Activated T-helper 2 cell treated with anti-CD3 and anti-CD28 coated beads, Interferon-gamma antibody, Interleukin-2, Interleukin-4, amounts not matched to agents 10 μg/mL and 5 μg/mL and 100 μg/mL, durations not matched to agents 14 hours and 24 hours and 36 hours (primary cell): Measurements from ENCODE around the gene ZDHHC1. TPM values are rescaled to one million over a fixed set of nuclear protein-coding genes. Genes with fewer than 3 reads are reported as not detected.
"Not testable (repeated sequence)": the region's sequence is repeated elsewhere in the genome, so short reads cannot be mapped to it uniquely, and the experiment has no call there.

ENCODE experiments used
- DNase-seq: peaks from one replicate; pipeline ENCODE4 v3.0.0; 2021; ENCODE audit warnings: low spot score
- H3K27ac Mint-ChIP-seq: one replicate; pipeline ENCODE4 v1.8.0; 2021; ENCODE audit warnings: mixed read lengths
- H3K27me3 Mint-ChIP-seq: one replicate; pipeline ENCODE4 v1.8.0; 2021; ENCODE audit warnings: low read depth, mixed read lengths
- H3K36me3 Mint-ChIP-seq: one replicate; pipeline ENCODE4 v1.8.0; 2021; ENCODE audit warnings: low read depth, mixed read lengths
- H3K4me1 Mint-ChIP-seq: one replicate; pipeline ENCODE4 v1.8.0; 2021; ENCODE audit warnings: low read depth, mixed read lengths
- H3K4me3 Mint-ChIP-seq: one replicate; pipeline ENCODE4 v1.8.0; 2021; ENCODE audit warnings: low read depth, mild to moderate bottlenecking, moderate library complexity, mixed read lengths
- H3K9me3 Mint-ChIP-seq: one replicate; pipeline ENCODE4 v1.8.0; 2021; ENCODE audit warnings: mixed read lengths
- intact Hi-C: fragments of 100-400 bp; cut with micrococcal nuclease; formaldehyde crosslinking; loops from one replicate; pipeline ENCODE4 v1.15.1; 2023
- total RNA-seq: library from RNA; stranded (reverse); gene quantifications from 2 replicates; pipeline ENCODE4 v1.2.3, GENCODE V29; 2022

ZDHHC1 gene
- total RNA-seq, 1 donor from 2014 or later = 1.4 TPM

DNA sequence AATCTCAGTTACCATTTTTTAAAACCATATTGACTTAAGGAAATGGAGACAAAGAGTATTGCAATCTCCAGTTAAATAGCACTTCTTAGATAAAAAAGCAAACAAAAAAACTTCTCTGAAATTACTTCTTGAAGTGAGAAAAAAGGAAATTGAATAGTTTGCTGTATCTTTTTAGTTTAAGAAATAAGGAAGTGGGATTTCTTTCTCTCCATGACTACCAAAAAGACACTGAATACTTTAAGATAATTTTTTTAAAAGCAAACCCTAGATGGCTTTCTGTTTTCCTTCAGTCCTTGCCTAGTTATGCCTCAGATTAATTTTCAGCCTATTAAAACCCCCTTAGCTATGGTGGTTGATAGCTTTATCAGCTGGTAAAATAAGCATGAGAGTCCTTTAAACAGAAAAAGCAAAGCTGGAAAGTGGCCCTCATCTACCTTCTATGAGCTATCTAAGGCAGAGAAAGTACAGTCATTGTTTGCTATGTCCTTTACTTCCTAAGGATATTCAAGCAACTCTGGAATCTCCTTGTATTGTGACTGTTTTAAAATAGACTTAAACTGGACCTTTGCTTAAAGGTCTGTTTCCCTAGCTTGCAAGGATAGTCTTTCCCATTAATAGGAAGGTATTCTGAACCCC is 51.6 kb downstream of the ZDHHC1 start:
- H3K9me3 Mint-ChIP-seq = no peaks in the 10 kb centered on the region
- no peak overlapping the region for H3K4me3 Mint-ChIP-seq
- H3K36me3 Mint-ChIP-seq = no peaks in the 10 kb centered on the region
- no peak for DNase-seq
- intact Hi-C loops = no loop called here
- H3K27ac Mint-ChIP-seq = no peak overlapping the region
- H3K4me1 Mint-ChIP-seq = peaks cover 5% of the 10 kb centered on the region
- peaks cover 22% of the 10 kb centered on the region for H3K27me3 Mint-ChIP-seq

DNA sequence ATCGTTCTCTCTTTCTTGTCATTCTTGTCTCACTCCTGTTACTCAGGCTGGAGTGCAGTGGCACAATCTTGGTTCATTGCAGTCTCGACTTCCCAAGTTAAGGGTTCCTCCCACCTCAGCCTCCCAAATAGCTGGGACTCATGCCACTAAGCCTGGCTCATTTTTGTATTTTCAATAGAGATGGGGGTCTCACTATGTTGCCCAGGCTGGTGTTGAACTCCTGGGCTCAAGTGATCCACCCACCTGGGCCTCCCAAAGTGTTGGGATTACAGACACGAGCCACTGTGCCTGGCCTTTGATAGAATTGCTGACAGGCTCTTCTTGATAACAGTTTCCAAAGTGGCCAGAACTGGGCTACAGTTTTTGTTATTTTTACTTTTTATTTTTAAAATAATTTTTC is 55.2 kb downstream of the ZDHHC1 start:
- Mint-ChIP-seq H3K4me1 (peaks cover 12% of the 10 kb centered on the region), H3K27me3 (peaks cover 23% of the 10 kb centered on the region), H3K36me3 (no peaks in the 10 kb centered on the region), H3K9me3 (no peaks in the 10 kb centered on the region), H3K4me3 (no peak overlapping the region), H3K27ac (no peak overlapping the region)
- intact Hi-C loops = no loop called here
- DNase-seq = no peak

DNA sequence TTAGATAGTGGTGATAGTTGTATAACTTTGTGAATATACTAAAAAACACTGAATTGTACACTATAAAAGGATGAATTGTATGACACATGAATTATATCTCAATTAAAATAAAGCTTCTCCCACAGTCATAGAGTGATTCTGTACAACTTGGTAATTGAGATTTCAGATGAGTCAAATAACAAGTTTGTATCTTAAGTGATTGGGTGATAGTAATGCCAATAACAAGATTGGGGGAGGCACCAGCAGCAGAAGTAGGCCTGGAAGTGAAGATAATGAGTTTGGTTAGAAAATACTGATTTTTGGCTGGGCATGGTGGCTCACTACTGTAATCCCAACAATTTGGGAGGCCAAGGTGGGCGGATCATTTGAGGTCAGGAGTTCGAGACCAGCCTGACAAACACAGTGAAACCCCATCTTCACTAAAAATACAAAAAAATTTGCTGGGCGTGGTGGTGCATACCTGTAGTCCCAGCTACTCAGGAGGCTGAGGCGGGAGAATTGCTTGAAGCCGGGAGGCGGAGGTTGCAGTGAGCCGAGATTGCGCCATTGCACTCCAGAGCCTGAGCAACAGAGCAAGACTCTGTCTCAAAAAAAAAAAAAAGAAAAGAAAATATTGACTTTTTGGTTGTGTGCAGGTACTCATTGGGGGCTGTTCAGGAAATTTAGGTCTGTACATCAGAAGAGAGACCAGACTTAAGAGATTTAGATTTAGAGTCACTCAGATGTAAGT is 56.6 kb downstream of the ZDHHC1 start:
- H3K27ac Mint-ChIP-seq = not testable (repeated sequence)

DNA sequence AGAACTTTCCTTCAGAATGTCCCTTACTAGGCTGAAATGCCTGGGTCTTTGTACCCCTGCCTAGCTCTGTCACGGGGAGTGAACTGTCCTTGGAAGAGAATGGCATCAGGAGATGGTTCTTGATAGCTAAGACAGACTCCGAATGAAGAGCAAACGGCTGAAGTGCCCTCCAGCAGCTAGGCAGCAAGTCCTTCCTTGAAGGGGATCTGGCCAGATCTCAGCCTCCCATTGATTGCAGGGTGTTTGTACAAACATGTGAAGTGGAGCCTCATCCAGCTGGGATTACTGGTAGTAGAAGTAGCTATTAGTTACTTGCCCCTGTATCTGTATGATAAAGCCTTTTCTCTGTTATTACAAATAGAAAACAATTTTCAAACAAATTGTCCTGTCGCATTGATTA is 58.7 kb downstream of the ZDHHC1 start:
- intact Hi-C loops = no loop called here
- no peak for DNase-seq
- Mint-ChIP-seq H3K9me3 (no peaks in the 10 kb centered on the region), H3K4me1 (peaks cover 7% of the 10 kb centered on the region), H3K27ac (no peak overlapping the region), H3K4me3 (no peak overlapping the region), H3K36me3 (no peaks in the 10 kb centered on the region), H3K27me3 (peaks cover 21% of the 10 kb centered on the region)

More for the DNA sequence above, 56.6 kb downstream of the ZDHHC1 start:
- H3K36me3 Mint-ChIP-seq, H3K9me3 Mint-ChIP-seq, intact Hi-C loops, H3K4me3 Mint-ChIP-seq, DNase-seq, H3K4me1 Mint-ChIP-seq: not testable (repeated sequence)
- H3K27me3 Mint-ChIP-seq = peaks cover 23% of the 10 kb centered on the region

DNA sequence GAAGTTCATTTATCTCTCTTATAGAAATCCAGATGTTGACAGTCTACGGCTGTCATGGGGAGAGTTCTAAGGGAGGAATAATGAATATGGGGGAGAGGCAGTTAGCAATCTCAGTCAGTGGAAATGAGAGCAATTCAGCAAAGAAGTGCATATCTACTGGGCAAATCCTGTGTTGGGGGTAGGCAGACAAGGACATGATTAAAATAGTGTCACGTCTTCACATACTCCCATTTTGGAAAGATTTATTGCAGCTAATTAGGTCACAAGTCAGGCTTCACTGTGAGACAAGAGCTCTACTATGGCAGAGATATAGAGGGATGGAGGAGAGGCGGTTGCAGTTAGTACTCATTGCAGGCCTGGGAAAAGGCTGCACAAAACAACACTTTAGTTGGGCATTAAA is 59.9 kb downstream of the ZDHHC1 start:
- H3K4me1 Mint-ChIP-seq = peaks cover 7% of the 10 kb centered on the region
- intact Hi-C loops = no loop called here
- H3K9me3 Mint-ChIP-seq = no peaks in the 10 kb centered on the region
- H3K36me3 Mint-ChIP-seq = no peaks in the 10 kb centered on the region
- H3K27me3 Mint-ChIP-seq = peaks cover 21% of the 10 kb centered on the region
- no peak overlapping the region for H3K27ac Mint-ChIP-seq
- DNase-seq = no peak
- no peak overlapping the region for H3K4me3 Mint-ChIP-seq

DNA sequence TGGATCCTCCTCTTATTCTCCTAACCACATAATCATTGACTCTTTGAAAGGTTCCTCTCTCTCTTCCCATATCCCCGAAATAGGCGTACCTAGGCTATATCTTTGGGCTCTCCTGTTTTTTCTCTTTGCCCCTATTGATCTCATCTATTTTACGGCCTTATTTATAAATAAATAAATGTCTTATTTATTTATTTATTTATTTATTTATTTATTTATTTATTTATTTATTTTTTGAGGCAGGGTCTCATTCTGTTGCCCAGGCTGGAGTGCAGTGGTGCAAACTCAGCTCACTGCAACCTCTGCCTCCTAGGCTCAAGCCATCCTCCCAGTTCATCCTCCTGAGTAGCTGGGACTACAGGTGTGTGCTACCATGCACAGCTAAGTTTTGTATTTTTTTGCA is 63.8 kb downstream of the ZDHHC1 start:
- H3K36me3 Mint-ChIP-seq, H3K9me3 Mint-ChIP-seq, H3K4me1 Mint-ChIP-seq, H3K27ac Mint-ChIP-seq, intact Hi-C loops, DNase-seq, H3K4me3 Mint-ChIP-seq: not testable (repeated sequence)
- H3K27me3 Mint-ChIP-seq = peaks cover 23% of the 10 kb centered on the region

DNA sequence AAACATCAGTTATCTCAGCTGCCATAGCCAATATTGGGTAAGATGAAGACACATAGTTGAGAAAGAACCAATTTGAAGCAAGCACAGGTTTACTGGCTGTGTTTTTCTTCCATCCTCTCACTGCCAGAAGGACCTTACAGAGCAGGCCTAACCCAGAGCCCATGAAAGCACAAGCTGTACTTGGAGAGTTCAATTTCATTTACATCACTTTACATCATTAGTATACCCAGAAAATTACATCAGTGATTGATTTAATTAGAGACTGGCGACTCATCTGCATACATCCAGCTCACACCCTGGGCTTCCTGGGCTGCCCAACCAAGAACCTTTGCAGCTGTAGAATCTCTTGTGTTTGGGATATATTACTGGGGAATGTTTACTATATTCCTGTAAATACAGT is 66.0 kb downstream of the ZDHHC1 start:
- intact Hi-C loops = no loop called here
- peaks cover 26% of the 10 kb centered on the region for H3K27me3 Mint-ChIP-seq
- no peaks in the 10 kb centered on the region for H3K9me3 Mint-ChIP-seq
- H3K4me3 Mint-ChIP-seq = no peak overlapping the region
- H3K27ac Mint-ChIP-seq = no peak overlapping the region
- DNase-seq = no peak
- no peaks in the 10 kb centered on the region for H3K36me3 Mint-ChIP-seq
- no peaks in the 10 kb centered on the region for H3K4me1 Mint-ChIP-seq

DNA sequence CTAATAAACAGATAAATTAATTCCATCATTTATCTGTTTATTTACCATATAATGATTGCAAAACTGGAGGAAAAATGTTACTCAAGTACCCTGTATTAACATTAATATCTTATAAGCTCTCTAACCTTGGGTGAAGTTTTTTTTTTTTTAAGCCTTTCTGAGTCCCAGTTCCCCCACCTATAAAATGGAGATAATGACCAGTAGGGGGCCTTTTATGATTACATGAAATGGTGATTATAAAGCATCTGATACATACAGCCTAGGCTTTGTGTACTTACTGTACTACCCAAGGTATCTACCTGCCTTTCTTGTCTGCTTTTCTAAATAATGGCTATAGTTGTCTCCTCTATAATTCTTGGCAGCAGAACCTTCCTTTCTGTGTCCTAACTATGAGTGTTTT is 67.1 kb downstream of the ZDHHC1 start:
- intact Hi-C loops = loop anchor here (5.0 kb wide), 1 partner anchor 53 kb away; no protein-coding TSS in a partner anchor
- H3K4me1 Mint-ChIP-seq = no peaks in the 10 kb centered on the region
- H3K4me3 Mint-ChIP-seq = no peak overlapping the region
- no peaks in the 10 kb centered on the region for H3K36me3 Mint-ChIP-seq
- H3K9me3 Mint-ChIP-seq = no peaks in the 10 kb centered on the region
- DNase-seq = no peak
- H3K27ac Mint-ChIP-seq = no peak overlapping the region
- peaks cover 24% of the 10 kb centered on the region for H3K27me3 Mint-ChIP-seq

DNA sequence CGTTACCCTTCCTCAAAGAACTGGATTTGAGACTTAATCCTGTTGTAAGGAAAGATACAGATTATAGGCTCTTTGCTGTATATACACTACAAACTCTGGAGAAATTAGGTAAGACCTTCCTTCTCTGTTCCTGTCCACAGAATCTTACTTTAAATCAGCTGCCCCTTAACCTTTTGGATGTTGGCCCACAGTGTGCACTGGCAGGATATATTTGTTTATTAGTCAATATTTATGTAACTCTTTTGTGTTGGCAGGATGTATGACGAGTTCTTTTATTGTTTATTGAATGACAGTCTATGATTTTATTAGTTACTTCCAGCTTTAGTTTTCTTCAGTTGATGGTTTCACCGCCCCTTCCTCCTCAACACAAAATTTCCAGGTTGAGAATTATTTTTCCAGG is 69.9 kb downstream of the ZDHHC1 start:
- Mint-ChIP-seq H3K4me1 (no peaks in the 10 kb centered on the region), H3K27ac (no peak overlapping the region), H3K4me3 (no peak overlapping the region), H3K27me3 (peaks cover 20% of the 10 kb centered on the region), H3K36me3 (no peaks in the 10 kb centered on the region), H3K9me3 (no peaks in the 10 kb centered on the region)
- intact Hi-C loops = loop anchor here (5.0 kb wide), 1 partner anchor 56 kb away; no protein-coding TSS in a partner anchor
- no peak for DNase-seq

DNA sequence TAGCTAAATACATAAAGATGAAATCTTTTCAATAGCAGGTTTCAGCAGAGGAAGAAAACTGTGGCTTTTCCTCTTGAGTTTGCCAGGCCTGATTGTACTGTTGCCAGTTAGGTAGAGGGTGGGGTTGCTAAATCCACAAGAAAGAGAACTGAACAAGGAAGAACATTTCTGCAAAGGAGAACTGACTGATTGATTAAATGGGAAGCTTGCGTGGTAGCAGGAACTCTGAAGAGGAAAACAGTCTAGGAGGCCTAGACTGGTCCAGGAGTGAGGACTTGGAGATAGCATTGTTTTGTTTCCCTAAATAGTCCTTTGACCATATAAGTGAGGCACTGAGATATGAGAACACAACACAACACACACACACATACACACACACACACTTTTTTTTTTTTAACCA is 70.9 kb downstream of the ZDHHC1 start:
- no peak for DNase-seq
- Mint-ChIP-seq H3K9me3 (no peaks in the 10 kb centered on the region), H3K4me1 (no peaks in the 10 kb centered on the region), H3K27ac (no peak overlapping the region), H3K36me3 (no peaks in the 10 kb centered on the region), H3K4me3 (no peak overlapping the region), H3K27me3 (peaks cover 20% of the 10 kb centered on the region)
- intact Hi-C loops = loop anchor here (5.0 kb wide), 1 partner anchor 57 kb away; no protein-coding TSS in a partner anchor

Other genes with a start within 250 kb of the ZDHHC1 start
- 27.3 and 30.1 TPM in 2 replicates for gene NOL3, start 245.9 kb downstream of the ZDHHC1 start, total RNA-seq
- gene MATCAP1, start 232.5 kb downstream of the ZDHHC1 start, total RNA-seq = 57.1 and 59.5 TPM in 2 replicates
- gene EXOC3L1, start 226.3 kb downstream of the ZDHHC1 start, total RNA-seq = 0.14 TPM in 1 of 2 replicates, not detected in the other
- gene E2F4, start 224.3 kb downstream of the ZDHHC1 start, total RNA-seq = 132 and 139 TPM in 2 replicates
- 6.8 and 7.1 TPM in 2 replicates for gene ELMO3, start 217.3 kb downstream of the ZDHHC1 start, total RNA-seq
- 53.8 and 55.4 TPM in 2 replicates for gene TMEM208, start 189.3 kb downstream of the ZDHHC1 start, total RNA-seq
- 134 and 141 TPM in 2 replicates for gene FHOD1, start 169.0 kb downstream of the ZDHHC1 start, total RNA-seq
- 5.1 and 6.4 TPM in 2 replicates for gene SLC9A5, start 167.5 kb downstream of the ZDHHC1 start, total RNA-seq
- gene PLEKHG4, start 136.9 kb downstream of the ZDHHC1 start, total RNA-seq = 30.4 and 33.4 TPM in 2 replicates
- 0.87 and 1.2 TPM in 2 replicates for gene KCTD19, start 89.7 kb downstream of the ZDHHC1 start, total RNA-seq
- 0.60 and 0.89 TPM in 2 replicates for gene LRRC36, start 89.7 kb downstream of the ZDHHC1 start, total RNA-seq
- gene TPPP3, start 23.0 kb downstream of the ZDHHC1 start, total RNA-seq = not detected in 2 replicates
- gene HSD11B2, start 14.6 kb upstream of the ZDHHC1 start, total RNA-seq = 1.7 and 2.8 TPM in 2 replicates
- 31.5 and 33.9 TPM in 2 replicates for gene ATP6V0D1, start 64.7 kb upstream of the ZDHHC1 start, total RNA-seq
- gene AGRP, start 67.1 kb upstream of the ZDHHC1 start, total RNA-seq = not detected in 2 replicates
- 25.6 and 26.3 TPM in 2 replicates for gene RIPOR1, start 112.4 kb upstream of the ZDHHC1 start, total RNA-seq
- 59.7 and 61.2 TPM in 2 replicates for gene CTCF, start 146.0 kb upstream of the ZDHHC1 start, total RNA-seq
- gene CARMIL2, start 228.7 kb upstream of the ZDHHC1 start, total RNA-seq = 197 and 206 TPM in 2 replicates
- gene ACD, start 243.8 kb upstream of the ZDHHC1 start, total RNA-seq = 48.9 and 57.4 TPM in 2 replicates
- 10.7 and 11.5 TPM in 2 replicates for gene PARD6A, start 244.5 kb upstream of the ZDHHC1 start, total RNA-seq